Ectodermal cell (in vitro differentiated cells): Measurements from ENCODE around the gene TNK1.
A peak's percentile ranks its signal among the peaks of the same experiment; 100 is the strongest.

Experiments used
- H3K27ac ChIP-seq: 2 replicates; pipeline ENCODE4 v1.7.0; 2013; ENCODE audit warnings: mild to moderate bottlenecking, low read depth, low read length; ENCODE audit not compliant: insufficient read depth, poor library complexity, severe bottlenecking
- H3K27me3 ChIP-seq: 2 replicates; pipeline ENCODE4 v1.7.0; 2013; ENCODE audit warnings: mild to moderate bottlenecking, low read length; ENCODE audit not compliant: insufficient read depth, control insufficient read depth, poor library complexity, severe bottlenecking
- H3K36me3 ChIP-seq: one replicate; pipeline ENCODE4 v1.7.0; 2013; ENCODE audit warnings: low read length; ENCODE audit not compliant: control insufficient read depth, insufficient read depth
- H3K4me1 ChIP-seq: one replicate; pipeline ENCODE4 v1.7.0; 2013; ENCODE audit warnings: low read length; ENCODE audit not compliant: control insufficient read depth, insufficient read depth
- H3K4me3 ChIP-seq: 2 replicates; pipeline ENCODE4 v1.7.0; 2013; ENCODE audit warnings: low read depth, low read length, control low read depth; ENCODE audit not compliant: insufficient read depth
- H3K9me3 ChIP-seq: 2 replicates; pipeline ENCODE4 v1.7.0; 2013; ENCODE audit warnings: mild to moderate bottlenecking, low read length, moderate library complexity; ENCODE audit not compliant: control insufficient read depth
- whole genome bisulfite sequencing, 2 experiments: methylation state at CpG; one replicate each; pipeline ENCODE4 v1.1.7; 2013; ENCODE audit warnings: missing lambda C conversion rate in 2 of 2; 5-methylcytosine and 5-hydroxymethylcytosine counted together

TNK1 gene

DNA sequence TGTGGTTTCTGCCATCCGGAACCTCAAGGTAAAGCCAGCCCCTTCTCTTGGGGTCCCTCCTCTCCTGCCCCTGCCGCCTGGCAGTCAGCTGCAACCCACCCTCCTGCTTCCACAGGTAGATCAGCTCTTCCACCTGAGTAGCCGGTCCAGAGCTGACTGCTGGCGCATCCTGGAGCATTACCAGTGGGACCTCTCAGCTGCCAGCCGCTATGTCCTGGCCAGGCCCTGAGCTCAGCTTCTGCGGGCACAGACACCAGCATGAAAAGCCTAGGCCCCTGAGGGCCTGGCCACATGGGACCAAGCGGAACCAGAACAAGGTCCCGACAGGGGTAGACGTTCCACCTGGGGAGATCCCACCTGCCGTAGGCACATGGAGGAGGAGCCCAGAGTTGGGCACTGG is 8.0 kb downstream of the TNK1 start:
- Histone ChIP-seq H3K4me3 (no peak overlapping the region), H3K27me3 (peaks cover 10% of the 10 kb centered on the region), H3K27ac (no peak overlapping the region), H3K9me3 (no peaks in the 10 kb centered on the region), H3K4me1 (peaks cover 4% of the 10 kb centered on the region), H3K36me3 (peaks cover 6% of the 10 kb centered on the region)
- WGBS, 2 experiments, result 95 to 96% methylated on average over 10 of the region's 10 CpGs

DNA sequence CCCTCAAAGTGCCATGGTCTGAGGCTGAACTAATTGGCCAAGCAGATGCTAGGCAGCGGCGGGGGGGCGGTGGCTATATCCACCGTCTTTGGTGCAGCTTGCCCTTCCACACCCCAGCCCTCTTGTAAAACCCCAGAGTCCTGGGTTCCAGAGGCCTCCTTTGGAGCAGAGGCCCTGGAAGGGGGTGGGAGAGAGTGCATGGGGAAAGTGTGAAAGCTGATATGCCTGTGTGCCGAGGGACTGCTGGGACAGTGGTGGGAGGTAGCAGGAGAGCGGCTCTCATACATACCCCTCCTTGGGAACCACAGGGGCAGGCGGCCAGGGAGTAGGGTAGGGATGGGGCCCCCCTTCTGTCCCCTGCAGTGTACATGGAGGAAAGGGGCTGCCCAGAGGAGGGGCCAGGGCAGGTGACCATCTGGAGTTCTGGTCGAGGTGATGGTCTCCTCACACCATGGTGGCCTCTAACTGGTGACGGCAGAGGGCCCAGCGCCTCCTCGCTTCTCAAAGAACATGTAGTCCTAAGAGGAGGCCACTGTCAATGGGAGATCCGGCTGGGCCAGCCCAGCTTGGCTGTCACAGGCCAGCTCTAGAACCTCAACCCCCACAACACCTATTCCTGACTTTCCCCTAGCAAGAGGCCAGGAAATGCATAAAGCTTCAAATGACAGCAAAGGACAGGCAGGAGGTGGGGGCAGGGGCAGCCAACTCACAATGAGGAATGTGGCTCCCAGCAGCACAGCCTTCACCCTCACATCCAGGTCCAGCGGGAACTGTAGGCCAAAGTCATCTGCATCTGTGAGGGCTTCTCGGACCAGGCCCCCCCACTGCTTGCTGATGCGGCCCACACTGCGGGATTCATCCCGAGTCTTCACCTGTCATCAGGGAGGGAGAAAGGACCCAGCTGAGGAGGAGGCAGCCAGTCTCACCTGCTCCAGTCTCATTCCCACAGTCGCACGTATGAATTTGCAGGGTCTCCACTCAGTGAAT is 9.3 kb downstream of the TNK1 start:
- Histone ChIP-seq H3K4me1 (no peaks in the 10 kb centered on the region), H3K4me3 (no peak overlapping the region), H3K27ac (no peak overlapping the region), H3K36me3 (peaks cover 6% of the 10 kb centered on the region), H3K9me3 (no peaks in the 10 kb centered on the region), H3K27me3 (no peaks in the 10 kb centered on the region)
- WGBS, 2 experiments, result 77 to 80% methylated on average over 18 to 19 of the region's 19 CpGs

GRCh38 chr17:7391307-7391706 is 10.4 kb downstream of the TNK1 start:
- Histone ChIP-seq H3K9me3 (no peaks in the 10 kb centered on the region), H3K27ac (no peak overlapping the region), H3K4me1 (no peaks in the 10 kb centered on the region), H3K27me3 (no peaks in the 10 kb centered on the region), H3K4me3 (no peak overlapping the region), H3K36me3 (peaks cover 6% of the 10 kb centered on the region)
- WGBS, 2 experiments, result 88 to 90% methylated on average over 2 of the region's 2 CpGs

DNA sequence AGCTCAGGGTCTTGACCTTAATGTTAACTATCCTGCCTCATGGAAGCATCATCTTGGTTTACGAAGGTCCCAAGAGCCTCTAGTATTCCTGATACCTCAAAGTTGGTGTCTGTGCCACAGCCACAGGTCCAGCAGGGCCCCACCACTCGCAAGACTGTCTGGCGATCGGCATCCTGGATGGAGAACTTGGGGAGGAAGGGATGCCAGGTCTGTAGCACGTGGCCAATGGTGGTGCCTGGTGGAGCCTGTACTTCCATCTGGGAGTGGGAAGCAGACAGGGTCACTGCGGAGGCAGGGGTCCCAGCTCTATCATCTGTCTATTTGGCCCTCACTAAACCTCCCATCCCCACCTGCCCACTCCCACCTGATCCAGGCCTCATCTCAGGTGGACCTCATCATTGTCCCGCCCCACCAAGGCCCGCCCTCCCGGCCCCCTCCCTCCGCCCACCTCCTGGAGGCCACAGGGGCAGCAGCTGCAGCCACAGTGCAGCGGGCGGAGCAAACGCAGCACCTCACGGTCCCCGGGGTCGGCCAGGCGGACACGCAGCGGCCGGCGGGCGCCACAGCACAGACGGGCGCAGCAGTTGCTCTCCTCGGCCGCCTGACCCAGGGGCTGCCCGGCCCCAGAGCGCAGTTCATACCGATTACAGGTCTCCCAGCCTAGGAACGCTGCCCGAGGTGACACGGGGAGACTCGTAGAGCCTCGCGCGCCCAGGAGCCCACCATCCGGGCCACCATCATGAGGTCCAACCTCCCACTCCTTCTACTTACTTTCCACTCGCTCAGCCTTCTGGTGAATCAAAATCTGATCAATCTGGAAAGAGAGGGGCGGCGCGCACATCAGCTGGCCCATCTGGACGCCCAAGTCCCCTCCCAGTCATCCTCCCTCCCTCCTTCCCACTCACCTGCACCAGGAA is 12.1 kb downstream of the TNK1 start:
- H3K4me3 ChIP-seq, result peak overlapping the region; percentile 85
- no peak overlapping the region for H3K27ac ChIP-seq
- no peaks in the 10 kb centered on the region for H3K9me3 ChIP-seq
- H3K4me1 ChIP-seq, result no peaks in the 10 kb centered on the region
- peaks cover 6% of the 10 kb centered on the region for H3K36me3 ChIP-seq
- 85 to 92% methylated on average over 41 to 42 of the region's 42 CpGs for WGBS, 2 experiments
- no peaks in the 10 kb centered on the region for H3K27me3 ChIP-seq

DNA sequence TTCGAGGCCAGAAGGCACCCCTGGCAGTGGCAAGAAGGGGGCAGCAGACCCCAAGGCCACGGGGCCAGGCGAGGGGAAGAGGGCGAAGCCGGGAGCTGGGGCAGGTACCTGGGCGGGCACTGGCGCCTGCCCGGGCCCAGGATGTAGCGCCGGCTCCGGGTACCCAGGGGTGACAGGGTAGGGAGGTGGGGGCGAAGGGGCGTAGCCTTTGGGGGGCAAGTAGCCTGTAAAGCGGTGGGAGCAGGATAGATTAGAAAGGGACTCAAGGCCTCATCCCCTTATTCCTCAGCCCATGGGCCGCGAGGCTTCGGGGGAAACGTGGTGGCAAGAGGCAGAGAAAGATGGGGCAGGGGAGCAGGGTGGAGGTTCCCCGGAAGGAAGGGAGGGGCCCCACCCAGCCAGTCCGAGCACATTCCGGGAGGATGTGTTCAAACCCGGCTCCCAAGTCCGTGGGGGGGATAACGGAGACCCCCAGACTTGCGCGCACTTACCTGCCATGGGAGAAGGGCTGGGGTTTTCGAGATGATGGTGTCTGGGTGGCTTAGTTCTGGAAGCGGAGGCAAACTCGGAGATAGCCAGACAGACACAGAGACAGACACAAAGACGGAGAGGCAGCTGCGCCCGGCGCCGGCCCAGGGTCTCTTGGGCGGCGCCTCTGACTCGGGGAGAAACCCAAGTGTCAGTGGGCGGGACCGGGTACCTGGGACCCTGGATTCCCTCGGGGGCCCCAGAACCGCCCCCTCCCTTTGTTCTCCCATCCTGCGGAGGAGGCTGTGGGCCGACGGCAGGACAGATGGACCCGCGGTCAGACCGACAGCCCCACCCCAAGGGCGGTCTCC is 12.9 kb downstream of the TNK1 start:
- WGBS, 2 experiments, result 17 to 19% methylated on average over 48 of the region's 48 CpGs
- peak overlapping the region; percentile 72 for H3K27ac ChIP-seq

DNA sequence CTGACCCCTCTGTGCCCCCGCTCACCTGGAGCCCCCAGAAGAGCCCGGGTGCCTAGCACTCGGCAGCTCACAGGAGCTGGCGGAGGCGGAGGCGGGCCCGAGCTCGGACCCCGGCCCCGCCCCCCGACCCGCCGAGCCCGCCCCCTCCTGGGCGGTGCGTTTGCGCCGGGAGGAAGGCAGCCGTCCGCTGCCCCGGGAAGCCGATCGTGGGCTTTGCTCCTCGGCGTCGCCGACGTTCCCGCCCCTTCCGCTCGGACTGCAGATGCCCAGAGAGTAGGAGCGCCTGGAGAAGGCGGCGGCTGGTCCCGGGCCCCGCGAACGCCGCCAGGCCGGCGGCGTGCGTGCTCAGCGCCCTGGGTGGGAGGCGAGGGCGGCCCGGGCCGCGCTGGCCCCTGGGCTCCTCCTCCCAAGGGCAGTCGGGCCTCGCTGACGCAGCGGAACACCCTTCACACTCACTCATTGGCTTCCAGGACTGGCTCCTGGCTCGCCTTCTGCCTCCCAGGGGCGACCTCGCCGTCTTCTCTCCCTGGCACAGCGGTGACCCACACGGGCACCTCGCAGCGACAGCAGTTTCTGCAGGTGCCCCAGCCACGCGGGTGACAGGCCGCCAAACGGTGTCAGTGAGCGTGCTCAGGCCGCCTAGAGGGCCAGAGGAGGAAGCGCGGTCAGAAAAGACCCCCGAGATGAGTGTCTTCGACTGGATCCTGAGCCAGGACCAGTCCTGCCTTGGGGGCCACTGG is 13.7 kb downstream of the TNK1 start, which contains the start of gene PLSCR3:
Gene PLSCR3, minus strand, starts transcription at position 74 of the 740 bp plus-strand sequence. CDS start 415 bp downstream, outside the sequence.
- 0 to 1% methylated on average over 71 of the region's 71 CpGs for WGBS, 2 experiments
- no peaks in the 10 kb centered on the region for H3K27me3 ChIP-seq
- H3K36me3 ChIP-seq, result peaks cover 6% of the 10 kb centered on the region
- no peaks in the 10 kb centered on the region for H3K9me3 ChIP-seq
- H3K27ac ChIP-seq, result peak within 1 kb of the TSS; percentile 72
- peak within 1 kb of the TSS; percentile 85 for H3K4me3 ChIP-seq
- no peaks in the 10 kb centered on the region for H3K4me1 ChIP-seq

More for the DNA sequence above, 12.9 kb downstream of the TNK1 start:
- H3K36me3 ChIP-seq, result peaks cover 6% of the 10 kb centered on the region
- peak overlapping the region; percentile 85 for H3K4me3 ChIP-seq
- no peaks in the 10 kb centered on the region for H3K9me3 ChIP-seq
- no peaks in the 10 kb centered on the region for H3K27me3 ChIP-seq
- H3K4me1 ChIP-seq, result no peaks in the 10 kb centered on the region

DNA sequence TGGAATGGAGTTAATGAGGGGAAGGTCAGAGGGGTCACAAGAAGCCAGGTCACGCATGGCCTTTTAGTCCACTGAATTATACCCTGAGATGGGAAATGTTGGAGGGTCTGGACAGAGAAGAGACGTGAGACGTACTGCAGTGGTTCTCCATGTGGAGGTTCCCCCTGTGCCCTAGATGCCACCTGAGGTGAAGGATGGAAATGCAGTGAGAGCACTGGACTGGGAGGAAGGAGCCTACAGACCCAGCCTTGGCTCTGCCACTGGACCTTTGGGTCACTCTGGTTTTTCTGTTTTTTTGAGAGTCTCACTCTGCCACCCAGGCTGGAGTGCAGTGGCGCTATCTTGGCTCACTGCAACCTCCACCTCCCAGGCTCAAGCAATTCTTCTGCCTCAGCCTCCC is 15.3 kb downstream of the TNK1 start:
- Histone ChIP-seq H3K36me3 (peaks cover 6% of the 10 kb centered on the region), H3K9me3 (no peaks in the 10 kb centered on the region), H3K4me3 (no peak overlapping the region), H3K27me3 (no peaks in the 10 kb centered on the region), H3K4me1 (no peaks in the 10 kb centered on the region), H3K27ac (no peak overlapping the region)
- 90 to 92% methylated on average over 4 of the region's 4 CpGs for WGBS, 2 experiments

- Histone ChIP-seq H3K9me3 (no peaks in the 10 kb centered on the region), H3K27ac (no peak overlapping the region), H3K4me3 (no peak overlapping the region), H3K4me1 (peaks cover 8% of the 10 kb centered on the region), H3K27me3 (no peaks in the 10 kb centered on the region), H3K36me3 (no peaks in the 10 kb centered on the region)
- 93 to 96% methylated on average over 1 of the region's 2 CpGs for WGBS, 2 experiments
Observed at GRCh38 chr17:7398612-7399011, 17.7 kb downstream of the TNK1 start.
